Sigmoid colon (tissue), 7 donors: ENCODE results near the gene CRADD. TPM values are rescaled to one million over a fixed set of nuclear protein-coding genes. Genes with fewer than 3 reads are reported as not detected.

Experiments
- DNase-seq: peaks from one replicate; pipeline ENCODE4 v3.0.0-alpha.2; 2019
- H3K27ac ChIP-seq, 4 donors: fragments of 200-600 bp; sonication (generic); one replicate each; pipeline ENCODE4 v1.5.1; 2016 to 2019; ENCODE audit warnings: mild to moderate bottlenecking in 1 of 4
- H3K27me3 ChIP-seq, 3 donors: fragments of 200-600 bp; sonication (generic); one replicate each; pipeline ENCODE4 v1.5.1; 2019; ENCODE audit warnings: mild to moderate bottlenecking in 1 of 3
- H3K36me3 ChIP-seq, 4 donors: fragments of 200-600 bp; sonication (generic); one replicate each; pipeline ENCODE4 v1.5.1; 2016 to 2019
- H3K4me1 ChIP-seq, 4 donors: fragments of 200-600 bp; sonication (generic); one replicate each; pipeline ENCODE4 v1.5.1; 2017 to 2019
- H3K4me3 ChIP-seq, 4 donors: fragments of 200-600 bp; sonication (generic); one replicate each; pipeline ENCODE4 v1.5.1; 2017 to 2019; ENCODE audit warnings: mild to moderate bottlenecking in 2 of 4, moderate library complexity in 1 of 4
- H3K9me3 ChIP-seq, 4 donors: fragments of 200-600 bp in 3 of 4; sonication (generic) in 3 of 4; one replicate each; pipeline versions ENCODE4 v1.5.1 to v1.6.1; 2013 to 2019
- CTCF ChIP-seq, 4 experiments: fragments of 450-650 bp in 3 of 4; fragments of 200-600 bp in 1 of 4; IDR thresholded peaks; one replicate each; pipeline ENCODE4 v1.5.1; 2016 to 2019; ENCODE audit warnings: antibody characterized with exemption in 4 of 4, mild to moderate bottlenecking in 3 of 4, moderate library complexity in 2 of 4
- EP300 ChIP-seq, 4 donors: sonication (generic); formaldehyde crosslinking; IDR thresholded peaks; one replicate each; pipeline ENCODE4 v1.6.1; 2017; ENCODE audit warnings: antibody characterized with exemption in 4 of 4
- POLR2A ChIP-seq, 2 donors: fragments of 450-650 bp; IDR thresholded peaks; one replicate each; pipeline ENCODE4 v1.6.1; 2016; ENCODE audit warnings: antibody characterized with exemption in 2 of 2, mild to moderate bottlenecking in 2 of 2, moderate library complexity in 2 of 2
- POLR2AphosphoS5 ChIP-seq, 4 donors: sonication (generic); formaldehyde crosslinking; IDR thresholded peaks; one replicate each; pipeline ENCODE4 v1.6.1; 2017; ENCODE audit warnings: antibody characterized with exemption in 4 of 4
- WGBS, 2 donors: extraction: QIAGEN DNeasy Blood & Tissue Kit; methylation state at CpG; one replicate each; pipeline ENCODE4 v1.1.7; 2013; 5-methylcytosine and 5-hydroxymethylcytosine counted together
- intact Hi-C: fragments of 100-400 bp; cut with DNase I; formaldehyde crosslinking; loops from one replicate; pipeline ENCODE4 v1.15.1; 2023
- polyA plus RNA-seq, 3 donors: library from polyadenylated mRNA; stranded (reverse); fragments of 200-250 nt; gene quantifications; one replicate each; pipeline ENCODE4 v1.2.3, GENCODE V29; 2013
- total RNA-seq, 4 donors: library from RNA; depleted of rRNA; stranded (reverse); fragments of >200 nt; gene quantifications; one replicate each; pipeline ENCODE4 v1.1.0, GENCODE V29; 2016
- donor health status: healthy with polysubstance abuse.
- donor health status: Bipolar disorder and iron deficiency.
- donor health status: healthy.

CRADD gene
- total and polyA plus RNA-seq, 7 donors, result 14.1 to 98.9 (median 43.7) TPM

- H3K4me1 ChIP-seq, result peaks cover 0 to 55% (median 31%) of the 10 kb centered on the region in 4 donors
- no peaks in the 10 kb centered on the region for H3K9me3 ChIP-seq
- 79 to 94% methylated on average over 2 of the region's 2 CpGs for WGBS, 2 donors
- H3K4me3 ChIP-seq, result no peak overlapping the region
- TF ChIP-seq EP300 (IDR thresholded peaks at IDR 0.05) (no peak), CTCF (IDR thresholded peaks at IDR 0.05) (no peak), POLR2AphosphoS5 (IDR thresholded peaks at IDR 0.05) (no peak), POLR2A (IDR thresholded peaks at IDR 0.05) (no peak)
- no peaks in the 10 kb centered on the region for H3K27me3 ChIP-seq
- no peak for DNase-seq
- no peaks in the 10 kb centered on the region for H3K36me3 ChIP-seq
- H3K27ac ChIP-seq, result no peak overlapping the region
- intact Hi-C loops, result loop anchor here (5.0 kb wide), 1 partner anchor 357 kb away; no protein-coding TSS in a partner anchor
Measured at GRCh38 chr12:93745286-93745685, 68.1 kb downstream of the CRADD start.

GRCh38 chr12:93746572-93747168, 69.5 kb downstream of the CRADD start:
- peak overlapping the region in 3 of 4 donors; percentile 1 to 40 (median 24) for H3K27ac ChIP-seq
- TF ChIP-seq CTCF (IDR thresholded peaks at IDR 0.05) (no peak), POLR2AphosphoS5 (IDR thresholded peaks at IDR 0.05) (no peak), EP300 (IDR thresholded peaks at IDR 0.05) (no peak), POLR2A (IDR thresholded peaks at IDR 0.05) (no peak)
- peaks cover 0 to 60% (median 29%) of the 10 kb centered on the region in 4 donors for H3K4me1 ChIP-seq
- H3K4me3 ChIP-seq, result no peak overlapping the region
- intact Hi-C loops, result loop anchor here (5.0 kb wide), 1 partner anchor 356 kb away; no protein-coding TSS in a partner anchor
- DNase-seq, result no peak
- H3K9me3 ChIP-seq, result no peaks in the 10 kb centered on the region
- 80 to 96% methylated on average over 4 of the region's 4 CpGs for WGBS, 2 donors
- no peaks in the 10 kb centered on the region for H3K27me3 ChIP-seq
- H3K36me3 ChIP-seq, result no peaks in the 10 kb centered on the region

- DNase-seq, result no peak
- WGBS, 2 donors, result 97 to 99% methylated on average over 2 of the region's 2 CpGs
- TF ChIP-seq CTCF (IDR thresholded peaks at IDR 0.05) (no peak), POLR2AphosphoS5 (IDR thresholded peaks at IDR 0.05) (no peak), POLR2A (IDR thresholded peaks at IDR 0.05) (no peak), EP300 (IDR thresholded peaks at IDR 0.05) (no peak)
- Histone ChIP-seq H3K27me3 (no peaks in the 10 kb centered on the region), H3K4me1 (peaks cover 0 to 49% (median 22%) of the 10 kb centered on the region in 4 donors), H3K36me3 (no peaks in the 10 kb centered on the region), H3K9me3 (peaks cover 0 to 4% (median 0%) of the 10 kb centered on the region in 4 donors), H3K27ac (peak overlapping the region in 3 of 4 donors; percentile 10 to 64 (median 63)), H3K4me3 (no peak overlapping the region)
- intact Hi-C loops, result loop anchor here (5.0 kb wide), 1 partner anchor 353 kb away; no protein-coding TSS in a partner anchor
Measured at GRCh38 chr12:93748672-93749383, 71.7 kb downstream of the CRADD start.

GRCh38 chr12:93749515-93749914, 72.3 kb downstream of the CRADD start:
- intact Hi-C loops, result loop anchor here (5.0 kb wide), 1 partner anchor 353 kb away; no protein-coding TSS in a partner anchor
- WGBS, 2 donors, result 61 to 65% methylated on average over 2 of the region's 2 CpGs
- Histone ChIP-seq H3K9me3 (peaks cover 0 to 4% (median 0%) of the 10 kb centered on the region in 4 donors), H3K27ac (peak overlapping the region in 3 of 4 donors; percentile 54 to 64 (median 63)), H3K4me1 (peaks cover 0 to 44% (median 20%) of the 10 kb centered on the region in 4 donors), H3K4me3 (no peak overlapping the region), H3K36me3 (no peaks in the 10 kb centered on the region), H3K27me3 (no peaks in the 10 kb centered on the region)
- DNase-seq, result no peak
- no peak for TF ChIP-seq CTCF (IDR thresholded peaks at IDR 0.05)
- TF ChIP-seq POLR2A (IDR thresholded peaks at IDR 0.05), result no peak
- no peak for TF ChIP-seq EP300 (IDR thresholded peaks at IDR 0.05)
- TF ChIP-seq POLR2AphosphoS5 (IDR thresholded peaks at IDR 0.05), result no peak
